GM19438 (cell line): ENCODE data around the gene SRD5A3.

Experiments used
- ATAC-seq: cut with Tn5 transposase; IDR thresholded peaks from one replicate; pipeline ENCODE4 v1.9.1; 2021; ENCODE audit warnings: low read depth; ENCODE audit not compliant: unreplicated experiment

The SRD5A3 gene

DNA sequence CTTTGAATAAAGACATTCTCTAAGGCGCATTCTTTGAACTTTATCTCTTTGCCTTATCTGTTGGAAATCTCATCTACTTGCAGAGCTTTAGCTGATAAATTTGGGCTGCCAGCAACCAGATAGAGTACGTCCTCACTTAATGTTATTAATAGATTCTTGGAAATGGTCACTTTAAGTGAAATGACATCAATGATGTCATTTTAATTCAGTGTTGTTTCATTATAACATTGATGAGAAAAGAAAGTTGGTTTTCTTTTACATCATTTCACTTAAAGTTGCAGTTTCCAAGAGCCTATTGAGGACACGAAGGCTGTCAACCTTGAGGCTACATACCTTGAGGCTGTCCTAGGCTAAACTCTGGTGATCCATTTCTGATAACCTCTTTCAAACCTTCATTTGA lies 59.0 kb downstream of the SRD5A3 start:
- ATAC-seq = no peak

DNA sequence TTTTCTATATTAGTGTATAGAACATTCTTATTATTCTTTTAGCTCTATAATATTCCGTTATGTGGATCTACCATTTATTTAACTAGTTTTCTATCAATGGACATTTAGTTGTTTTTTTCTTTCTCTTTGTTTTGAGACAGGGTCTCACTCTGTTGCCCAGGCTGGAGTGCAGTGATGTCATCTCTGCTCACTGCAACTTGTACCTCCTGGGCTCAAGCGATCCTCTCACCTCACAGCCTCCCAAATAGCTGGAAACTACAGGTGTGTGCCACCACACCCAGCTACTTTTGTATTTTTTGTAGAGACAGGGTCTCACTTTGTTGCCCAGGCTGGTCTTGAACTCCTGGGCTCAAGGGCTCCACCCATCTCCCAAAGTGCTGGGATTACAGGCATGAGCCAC lies 60.5 kb downstream of the SRD5A3 start:
- ATAC-seq = no peak

DNA sequence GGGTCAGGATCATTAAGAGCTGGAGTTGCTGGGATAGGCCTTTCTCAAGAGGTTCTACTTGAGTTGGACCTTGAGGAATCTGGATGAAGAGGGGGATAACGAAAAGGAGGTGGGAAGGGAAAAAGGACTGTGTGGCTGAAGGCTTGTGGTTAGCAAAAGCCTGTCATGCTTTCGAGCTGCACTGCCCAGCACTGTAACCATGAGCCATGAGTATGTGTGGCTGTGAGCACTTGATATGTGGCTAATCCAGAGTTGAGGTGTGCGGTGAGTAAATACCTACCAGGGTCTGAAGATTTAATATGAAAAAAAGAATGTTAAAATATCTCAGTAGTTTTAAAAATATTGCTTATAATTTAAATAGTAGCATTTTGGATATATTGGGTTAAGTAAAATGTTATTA lies 61.1 kb downstream of the SRD5A3 start:
- ATAC-seq = no peak

DNA sequence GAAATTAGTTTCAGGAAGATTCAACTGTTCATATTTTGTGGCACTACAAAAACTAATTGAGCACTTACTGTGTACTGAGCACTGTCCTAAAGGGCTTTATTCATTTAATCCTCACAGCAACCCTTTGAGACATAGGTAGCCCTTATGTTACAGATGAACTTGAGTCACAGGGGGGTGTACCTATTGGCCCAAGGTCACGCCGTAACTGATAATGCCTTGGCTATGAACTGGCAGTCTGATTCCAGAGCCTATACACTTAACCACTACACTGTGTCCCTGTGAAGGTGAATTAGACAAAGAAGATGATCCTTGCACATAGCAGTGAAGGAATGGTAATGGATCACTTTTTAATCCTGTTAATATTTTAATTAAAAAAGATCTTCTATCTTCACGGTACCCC lies 61.7 kb downstream of the SRD5A3 start:
- no peak for ATAC-seq

DNA sequence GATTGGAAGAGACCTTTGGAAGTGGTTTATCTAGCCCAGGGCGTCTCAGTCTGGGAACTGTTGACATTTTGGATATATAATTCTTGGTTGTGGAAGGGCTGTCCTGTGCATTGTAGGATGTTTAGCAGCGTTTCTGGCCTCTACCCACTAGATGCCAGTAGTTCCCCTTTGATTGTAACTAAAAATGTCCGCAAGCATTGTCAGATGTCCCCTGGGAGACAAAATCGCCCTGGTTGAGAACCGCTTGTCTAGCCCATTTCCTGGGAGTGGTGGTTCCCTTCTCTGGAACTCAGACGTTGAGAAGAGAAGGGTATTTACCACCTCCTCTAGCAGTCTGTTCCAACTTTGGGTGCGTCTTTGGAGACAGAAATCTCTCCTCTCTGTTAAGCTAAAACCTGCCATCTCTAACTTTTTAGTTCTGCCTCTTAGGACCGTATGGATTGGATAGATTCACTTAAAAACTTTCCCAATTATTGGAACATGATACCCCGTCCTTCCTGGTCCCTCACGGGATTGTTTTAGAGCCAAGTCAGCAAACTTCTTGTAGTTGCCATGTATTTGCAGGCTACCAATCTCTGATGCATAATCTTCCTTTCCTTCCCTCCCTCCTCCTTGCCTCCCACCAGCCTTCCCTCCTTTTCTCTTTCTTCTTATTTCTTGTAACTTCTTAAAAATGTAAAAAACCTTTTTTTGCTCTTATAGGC lies 63.6 kb downstream of the SRD5A3 start:
- ATAC-seq = peak; percentile 77

DNA sequence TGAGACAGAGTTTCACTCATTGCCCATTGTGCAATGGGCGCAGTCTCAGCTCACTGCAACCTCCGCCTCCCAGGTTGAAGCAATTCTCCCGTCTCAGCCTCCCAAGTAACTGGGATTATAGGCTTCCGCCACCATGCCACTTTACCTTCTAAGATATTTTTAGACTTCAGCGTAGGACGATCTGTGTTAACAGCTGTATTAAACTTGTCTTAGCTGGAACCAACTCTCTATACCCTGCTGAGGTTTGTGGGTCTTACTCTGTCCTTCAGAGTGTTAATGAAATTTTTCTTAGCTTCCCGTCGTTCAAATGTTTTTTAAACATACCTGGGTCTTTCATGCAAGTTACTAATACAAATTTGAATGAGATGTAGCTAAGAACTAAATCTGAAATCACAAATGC lies 64.4 kb downstream of the SRD5A3 start:
- no peak for ATAC-seq

- no peak for ATAC-seq
Measured at GRCh38 chr4:55411621-55412020, 65.6 kb downstream of the SRD5A3 start.

DNA sequence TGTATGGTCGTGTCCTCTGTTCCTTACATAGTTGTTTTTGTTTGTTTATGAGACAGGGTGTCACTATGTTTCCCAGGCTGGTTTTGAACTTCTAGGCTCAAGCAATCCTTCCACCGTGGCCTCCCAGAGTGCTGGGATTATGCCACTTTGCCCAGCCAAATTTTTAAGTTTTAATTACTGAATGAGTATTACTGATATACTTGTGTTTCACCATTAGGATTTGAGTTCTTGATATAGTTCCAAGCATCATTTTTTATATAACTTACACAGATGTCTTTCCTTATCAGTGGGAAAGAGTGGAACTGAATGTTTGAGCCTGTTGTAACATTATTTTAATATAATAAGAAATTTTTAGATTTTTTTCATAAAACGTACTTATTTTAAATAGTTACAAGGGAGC lies 70.1 kb downstream of the SRD5A3 start:
- ATAC-seq = no peak
